Esophagus muscularis mucosa (tissue), 3 donors: ENCODE results near the gene CIITA.

ENCODE experiments used
- POLR2A ChIP-seq: fragments of 450-650 bp; IDR thresholded peaks from one replicate; pipeline ENCODE4 v1.6.1; 2017; ENCODE audit warnings: antibody characterized with exemption, moderate library complexity, mild to moderate bottlenecking, low read depth
- TF ChIP-seq, protein P1 (sequence below), 3 experiments: fragments of 200-600 bp in 2 of 3; fragments of 450-650 bp in 1 of 3; sonication (generic) in 2 of 3; IDR thresholded peaks; one replicate each; pipeline ENCODE4 v1.5.1; 2017 to 2019; ENCODE audit warnings: antibody characterized with exemption in 3 of 3, mild to moderate bottlenecking in 2 of 3, moderate library complexity in 1 of 3

DNA sequence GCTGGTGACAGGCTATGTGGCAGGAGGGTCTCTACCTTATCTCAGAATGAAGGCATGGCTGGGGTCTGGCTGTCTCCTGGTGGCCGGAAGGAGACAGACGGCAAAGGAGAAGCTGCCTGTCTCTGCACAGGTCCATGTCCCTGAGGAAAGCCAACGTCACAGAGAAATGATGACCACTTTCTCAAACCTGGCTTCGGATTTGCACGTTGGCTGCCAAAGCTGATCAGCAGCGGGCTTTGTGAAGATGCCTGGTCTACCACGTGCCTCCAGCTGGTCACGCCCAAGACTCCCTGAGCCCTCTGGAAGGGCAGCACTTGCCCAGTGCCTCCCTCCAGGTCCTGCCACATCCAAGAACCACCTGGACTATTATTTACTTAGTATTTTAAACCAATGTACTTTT is 56.9 kb downstream of the CIITA start:
- TF ChIP-seq POLR2A: no peak
- TF ChIP-seq, protein P1, sequence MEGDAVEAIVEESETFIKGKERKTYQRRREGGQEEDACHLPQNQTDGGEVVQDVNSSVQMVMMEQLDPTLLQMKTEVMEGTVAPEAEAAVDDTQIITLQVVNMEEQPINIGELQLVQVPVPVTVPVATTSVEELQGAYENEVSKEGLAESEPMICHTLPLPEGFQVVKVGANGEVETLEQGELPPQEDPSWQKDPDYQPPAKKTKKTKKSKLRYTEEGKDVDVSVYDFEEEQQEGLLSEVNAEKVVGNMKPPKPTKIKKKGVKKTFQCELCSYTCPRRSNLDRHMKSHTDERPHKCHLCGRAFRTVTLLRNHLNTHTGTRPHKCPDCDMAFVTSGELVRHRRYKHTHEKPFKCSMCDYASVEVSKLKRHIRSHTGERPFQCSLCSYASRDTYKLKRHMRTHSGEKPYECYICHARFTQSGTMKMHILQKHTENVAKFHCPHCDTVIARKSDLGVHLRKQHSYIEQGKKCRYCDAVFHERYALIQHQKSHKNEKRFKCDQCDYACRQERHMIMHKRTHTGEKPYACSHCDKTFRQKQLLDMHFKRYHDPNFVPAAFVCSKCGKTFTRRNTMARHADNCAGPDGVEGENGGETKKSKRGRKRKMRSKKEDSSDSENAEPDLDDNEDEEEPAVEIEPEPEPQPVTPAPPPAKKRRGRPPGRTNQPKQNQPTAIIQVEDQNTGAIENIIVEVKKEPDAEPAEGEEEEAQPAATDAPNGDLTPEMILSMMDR (IDR thresholded peaks at IDR 0.05): no peak
